Activated naive CD8-positive, alpha-beta T cell treated with anti-CD3 and anti-CD28 coated beads, Interleukin-2, amount 50 U/mL, for 16 hours (primary cell): ENCODE results near the gene PLET1.

ENCODE experiments used
- DNase-seq: peaks from one replicate; pipeline ENCODE4 v3.0.0-alpha.2; 2020; ENCODE audit warnings: low read depth, low spot score

PLET1 gene, protein sequence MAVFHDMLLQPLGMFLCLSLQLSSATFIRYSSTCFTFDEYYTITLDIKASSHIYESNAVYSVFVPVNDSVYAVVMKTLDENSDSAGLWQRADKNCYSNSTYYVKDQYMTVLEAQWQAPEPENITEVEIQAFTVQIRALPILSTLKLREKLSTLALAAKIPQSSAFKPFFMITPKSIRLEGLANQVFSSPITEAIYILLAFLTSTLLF

DNA sequence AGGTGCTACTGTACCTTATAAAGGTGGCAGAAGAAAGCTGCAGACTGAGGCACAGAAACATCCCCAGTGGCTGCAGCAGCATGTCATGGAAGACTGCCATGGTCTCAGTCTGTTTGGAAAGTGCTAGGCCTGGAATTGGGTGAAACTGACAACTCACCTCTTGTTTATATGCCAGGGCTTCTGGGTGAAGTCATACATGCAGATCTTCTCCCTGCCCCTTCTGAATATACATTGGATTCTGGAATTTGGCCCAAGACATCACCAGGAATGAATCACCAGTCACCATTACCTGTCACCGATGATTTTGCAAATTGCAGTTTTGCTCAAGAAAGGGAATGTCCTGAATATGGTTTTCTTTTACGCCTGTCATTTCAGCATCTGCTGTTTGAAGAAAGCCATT lies at the start of gene PLET1:
TSS of gene PLET1 (minus strand) at position 371 of the 400 bp plus-strand sequence. CDS start at position 100, 271 bp downstream.
- DNase-seq = no peak

DNA sequence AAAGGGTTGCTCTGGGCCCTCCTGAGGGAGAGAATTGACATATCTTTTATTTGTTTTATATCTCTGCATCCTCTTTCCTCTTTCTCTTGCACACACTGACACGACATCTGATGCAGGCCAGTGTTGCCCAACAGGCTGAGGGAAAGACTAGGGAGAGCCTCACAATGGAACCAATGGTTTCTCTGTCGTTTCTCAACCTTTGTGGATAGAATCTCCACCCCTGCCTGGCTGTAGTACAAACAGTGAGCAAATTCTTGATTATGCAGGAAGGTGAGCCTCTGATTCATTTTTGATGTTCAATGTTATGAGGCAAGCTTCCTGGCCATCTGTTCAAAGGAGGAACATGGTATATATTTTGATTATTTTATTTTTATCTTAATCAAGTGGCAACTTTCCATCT lies 49.8 kb upstream of the PLET1 start:
- DNase-seq = no peak

- no peak for DNase-seq
Observed at GRCh38 chr11:112308651-112309050, 48.0 kb upstream of the PLET1 start.

DNA sequence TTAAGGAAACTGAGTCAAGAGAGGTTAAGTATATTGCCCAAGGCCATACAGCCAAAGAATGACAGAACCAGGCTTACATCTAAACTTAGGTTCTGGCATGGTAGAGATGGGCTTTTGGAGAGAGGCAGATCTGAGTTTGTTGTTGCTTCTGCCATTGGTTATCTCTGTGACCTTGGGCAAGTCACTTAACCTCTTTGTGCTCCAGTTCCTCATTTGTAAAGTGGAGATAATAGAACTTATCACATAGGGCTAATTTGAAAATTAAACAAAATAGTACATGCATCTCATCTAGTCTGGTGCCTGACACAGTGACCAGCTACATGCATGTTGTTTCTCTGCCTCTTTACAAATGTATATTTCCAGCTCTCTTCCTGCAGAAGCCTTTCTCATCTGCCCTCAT lies 47.0 kb upstream of the PLET1 start:
- no peak for DNase-seq

DNA sequence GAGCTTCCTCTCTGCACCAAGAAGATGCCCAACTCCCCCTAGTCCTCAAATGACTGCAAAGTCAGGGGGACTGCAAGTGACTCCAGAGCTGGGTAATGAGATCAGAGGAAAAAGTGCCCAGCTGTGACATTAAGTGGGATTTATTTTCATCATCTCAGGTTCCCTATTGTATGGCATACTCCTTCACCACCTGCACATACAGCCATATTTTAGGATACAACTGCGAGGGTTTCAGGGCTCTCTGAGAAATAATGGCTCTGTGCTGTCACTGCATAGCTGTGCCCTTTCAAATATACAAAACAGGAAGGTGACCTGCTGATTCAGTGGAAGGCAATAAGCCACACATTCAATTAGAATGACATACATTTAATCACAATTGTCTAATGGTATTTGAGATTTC lies 45.6 kb upstream of the PLET1 start:
- DNase-seq = no peak

DNA sequence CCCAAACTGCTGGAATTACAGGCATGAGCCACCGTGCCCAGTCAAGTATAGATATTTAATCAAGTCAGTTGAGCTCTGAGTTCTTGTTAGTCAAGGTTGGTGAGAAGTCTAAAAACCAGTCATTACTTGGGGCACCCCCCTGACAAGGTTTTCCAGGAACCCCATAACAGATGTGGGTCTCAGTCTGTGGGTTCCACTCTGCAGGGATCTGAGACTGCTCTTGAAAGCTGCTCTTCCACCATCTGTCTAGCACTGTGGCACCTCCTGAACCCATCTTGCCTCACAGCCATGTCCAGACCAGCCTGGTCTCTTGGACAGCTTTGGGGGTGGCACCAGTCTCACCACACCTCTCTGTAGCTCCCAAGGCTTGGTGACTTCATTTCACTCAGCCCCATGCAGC lies 44.3 kb upstream of the PLET1 start:
- no peak for DNase-seq

DNA sequence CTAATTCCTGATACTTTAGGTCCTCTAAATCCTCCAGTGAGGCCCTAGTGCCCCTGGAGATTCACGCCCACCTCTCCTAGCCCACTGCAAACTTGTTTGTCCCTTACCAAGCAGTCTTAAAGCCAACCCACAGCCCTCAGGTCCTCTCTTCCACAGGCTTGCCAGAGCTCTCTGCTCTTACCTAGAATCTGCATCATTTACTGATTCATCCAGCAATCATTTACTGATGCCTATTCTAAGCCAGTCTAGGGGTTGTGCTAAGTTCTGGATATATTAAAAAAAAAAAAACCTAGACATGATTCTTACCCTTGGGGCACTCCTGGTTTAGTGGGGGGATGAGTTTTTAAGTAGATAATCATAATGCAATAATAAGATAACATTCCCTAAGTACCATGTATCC lies 43.0 kb upstream of the PLET1 start:
- DNase-seq = no peak

DNA sequence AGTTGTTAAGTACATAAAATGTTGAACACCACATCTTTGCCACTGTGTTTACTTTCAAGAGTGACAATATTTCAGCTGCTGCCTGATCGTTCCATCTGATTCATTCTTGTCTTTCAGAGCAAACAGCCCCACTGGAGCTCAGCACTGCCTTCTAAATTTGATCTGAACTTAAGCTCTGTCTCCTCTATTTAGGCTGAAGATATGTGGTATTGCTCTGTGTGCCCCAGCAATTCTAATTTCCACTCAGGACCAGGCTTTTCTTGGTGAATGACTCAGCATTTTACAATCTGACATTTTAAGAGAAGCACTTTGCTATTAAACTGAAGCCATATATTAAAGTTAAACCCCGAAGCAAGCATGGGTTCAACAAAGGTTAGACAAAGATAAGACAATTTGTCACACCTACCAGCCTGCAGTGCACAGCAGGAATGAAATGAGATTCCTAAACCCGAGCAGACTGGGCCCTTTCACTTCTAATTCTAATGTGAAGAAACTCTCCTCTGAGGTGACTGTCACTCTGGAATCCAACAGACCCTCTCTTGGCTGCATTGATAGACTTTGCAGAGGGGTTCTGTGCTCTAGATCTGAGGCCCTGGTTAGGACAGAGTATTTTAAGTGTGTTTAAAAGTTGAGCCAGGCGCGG lies 41.7 kb upstream of the PLET1 start:
- no peak for DNase-seq

DNA sequence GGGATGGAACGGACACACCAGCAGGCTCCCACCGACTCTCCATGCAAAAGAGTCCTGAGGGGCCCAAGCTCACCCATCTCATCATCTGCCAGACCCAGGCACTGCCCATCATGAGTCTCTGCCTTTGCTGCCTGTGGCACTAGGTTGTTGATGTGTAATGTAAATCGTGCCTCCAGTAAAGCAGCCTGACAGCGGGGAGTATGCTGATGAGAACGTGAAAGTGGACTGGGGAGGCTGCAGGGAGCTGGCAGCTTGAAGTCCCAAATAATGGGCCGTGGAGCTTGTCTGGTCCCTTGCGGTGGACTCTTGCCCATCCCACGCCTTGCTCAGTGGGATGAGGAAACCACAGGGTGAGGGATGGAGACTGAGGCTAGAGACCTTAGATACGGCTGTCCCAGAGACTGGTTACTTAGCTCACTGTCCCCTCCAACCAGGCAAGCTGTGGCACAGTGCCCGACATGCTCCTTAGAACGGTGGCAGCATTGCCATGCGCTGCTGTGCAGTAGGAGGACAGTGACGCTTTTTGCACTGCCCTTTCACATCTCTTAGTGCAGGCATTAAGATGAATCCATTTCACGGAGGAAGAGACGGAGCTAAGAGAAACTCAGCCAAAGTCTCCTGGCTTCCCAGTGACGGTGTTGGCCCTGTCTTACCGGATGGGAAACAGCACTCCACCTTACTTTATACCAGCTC lies 39.6 kb upstream of the PLET1 start:
- DNase-seq = no peak

DNA sequence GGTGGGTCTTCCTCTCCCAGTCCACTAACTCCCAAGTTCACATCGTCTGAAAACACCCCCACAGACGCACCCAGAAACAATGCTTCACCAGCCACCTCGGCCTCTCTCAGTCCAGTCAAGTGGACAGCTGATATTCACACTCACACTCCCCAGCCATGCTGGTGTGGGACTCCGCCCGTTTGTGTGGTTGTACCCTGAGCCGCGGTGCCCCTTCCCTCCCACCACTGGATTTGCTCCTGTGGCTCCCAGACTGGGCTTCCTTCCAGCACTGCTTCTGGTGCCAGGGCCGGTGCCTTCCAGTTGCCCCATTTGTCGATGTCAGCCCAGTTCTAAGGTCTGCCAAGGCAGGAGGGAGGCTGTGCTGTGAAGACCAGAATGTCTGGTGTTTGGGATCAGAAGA lies 37.9 kb upstream of the PLET1 start:
- no peak for DNase-seq

DNA sequence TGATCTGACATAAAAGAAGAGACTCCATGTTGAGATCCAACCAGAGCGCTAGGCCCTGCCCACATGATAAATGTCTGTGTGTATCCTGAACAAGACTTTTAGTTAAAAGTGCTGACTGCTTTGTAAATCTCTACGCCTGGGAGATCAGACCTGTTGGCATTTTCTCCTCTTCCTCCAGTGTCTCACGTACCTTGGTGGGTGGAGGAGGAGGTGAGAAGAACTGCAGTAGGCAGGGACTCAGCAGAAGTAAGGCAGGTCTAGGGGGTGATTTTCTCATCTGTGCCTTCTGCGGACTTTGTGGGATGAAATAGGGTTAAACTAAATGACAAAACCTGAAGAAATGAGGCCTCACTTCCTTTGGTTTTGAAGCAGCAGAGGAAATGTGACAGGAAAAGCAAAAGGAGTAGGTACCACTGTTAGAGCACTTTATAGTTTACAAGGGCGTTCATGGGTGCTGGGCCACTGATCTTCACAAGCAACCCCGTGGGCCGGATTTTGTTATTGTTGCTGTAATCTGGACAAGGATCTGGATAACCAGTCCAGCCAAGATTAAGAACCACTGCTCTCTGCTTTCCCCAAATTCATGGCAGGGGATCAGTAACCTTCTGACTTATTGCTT lies 36.7 kb upstream of the PLET1 start:
- DNase-seq = no peak

DNA sequence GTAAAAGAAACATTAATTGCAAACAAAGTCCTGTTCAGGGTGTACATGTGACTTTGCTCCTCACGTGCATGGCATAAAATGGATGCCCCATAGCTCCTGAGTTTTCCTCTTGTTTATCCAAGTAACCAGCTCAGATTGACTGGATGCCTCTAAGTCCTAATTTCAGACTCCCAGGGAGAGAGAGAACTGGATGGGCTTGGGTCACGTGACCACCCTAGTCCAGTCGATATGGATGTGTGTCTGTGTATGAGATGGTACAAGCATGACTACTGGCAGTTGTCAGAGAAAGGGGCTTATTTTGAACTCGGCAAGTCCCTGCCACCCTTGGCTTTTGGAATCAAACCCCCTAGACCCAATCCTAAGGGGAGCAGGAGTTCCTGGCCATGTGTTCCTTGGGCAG lies 35.4 kb upstream of the PLET1 start:
- no peak for DNase-seq

DNA sequence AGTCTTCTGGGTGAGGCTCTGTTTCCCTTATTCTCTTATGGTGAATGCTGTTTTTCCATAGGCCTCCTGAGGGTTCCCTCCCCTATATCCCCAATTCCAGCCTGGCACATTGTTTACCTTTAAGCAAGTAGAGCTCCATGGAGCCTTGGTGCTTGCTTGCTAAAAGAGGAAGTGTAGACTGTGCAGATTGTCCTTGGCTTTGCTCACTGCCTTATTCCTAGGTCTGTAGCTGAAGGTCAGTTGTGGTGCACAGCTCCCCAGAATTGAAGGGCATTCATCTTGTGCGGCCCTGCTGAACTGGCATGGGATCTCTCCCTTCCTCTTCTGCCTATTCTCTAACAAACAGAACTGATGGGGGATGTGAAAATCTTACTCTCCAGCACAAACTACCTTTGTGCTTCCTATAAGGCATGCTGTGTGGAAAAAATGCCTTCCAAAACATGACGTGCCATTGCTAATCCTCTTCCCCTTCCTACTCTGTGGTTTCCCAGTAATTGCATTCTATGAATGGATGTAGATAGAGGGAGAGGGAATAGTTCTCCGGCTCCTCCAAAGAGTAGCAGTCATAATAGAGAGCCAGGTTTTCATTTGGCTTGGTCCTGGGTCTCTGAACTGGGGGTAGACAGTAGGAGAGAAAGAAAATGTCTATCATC lies 34.2 kb upstream of the PLET1 start:
- no peak for DNase-seq

- DNase-seq = no peak
Observed at GRCh38 chr11:112293614-112294013, 33.0 kb upstream of the PLET1 start.

- DNase-seq = no peak
Observed at GRCh38 chr11:112292785-112293407, 32.2 kb upstream of the PLET1 start.

DNA sequence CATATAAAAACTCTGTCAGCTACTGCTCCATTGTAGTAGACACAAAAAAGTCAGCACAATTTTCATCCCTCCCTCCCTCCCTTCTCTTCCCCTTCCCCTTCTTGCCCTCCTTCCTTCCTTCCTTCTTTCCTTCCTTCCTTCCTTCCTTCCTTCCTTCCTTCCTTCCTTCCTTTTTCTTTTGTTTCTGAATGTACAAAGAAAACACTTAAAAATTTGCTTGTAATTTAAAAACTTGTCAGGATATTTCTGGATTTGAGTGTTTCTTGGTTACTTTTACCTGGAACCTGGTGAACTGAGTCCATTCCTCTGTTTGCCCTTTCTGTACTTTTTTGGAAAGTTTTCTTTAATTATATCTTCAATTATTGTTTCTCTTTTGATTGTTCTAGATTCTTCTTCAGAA lies 31.5 kb upstream of the PLET1 start:
- no peak for DNase-seq

DNA sequence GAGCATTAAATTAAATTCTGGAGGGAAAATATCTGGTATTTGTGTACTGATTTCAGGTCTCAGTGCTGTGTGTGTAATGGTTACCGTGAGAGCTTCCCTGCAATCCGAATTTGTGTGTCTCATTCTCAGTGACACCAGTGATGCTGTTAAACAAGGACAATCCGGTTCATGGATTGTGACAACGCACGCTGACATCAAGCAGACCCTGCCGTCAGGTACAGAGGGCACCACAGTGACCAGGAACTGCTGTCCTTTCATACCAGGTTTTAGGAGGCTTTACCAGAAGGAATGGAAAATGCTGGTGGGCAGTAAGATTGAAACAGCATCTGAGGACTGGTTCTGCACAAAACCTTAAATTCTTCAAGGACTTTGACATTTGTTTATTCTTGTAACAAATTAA lies 30.5 kb upstream of the PLET1 start:
- no peak for DNase-seq

GRCh38 chr11:112290493-112290850 lies 29.8 kb upstream of the PLET1 start:
- no peak for DNase-seq

- DNase-seq = peak; percentile 63
Observed at GRCh38 chr11:112289588-112290492, 29.2 kb upstream of the PLET1 start.

DNA sequence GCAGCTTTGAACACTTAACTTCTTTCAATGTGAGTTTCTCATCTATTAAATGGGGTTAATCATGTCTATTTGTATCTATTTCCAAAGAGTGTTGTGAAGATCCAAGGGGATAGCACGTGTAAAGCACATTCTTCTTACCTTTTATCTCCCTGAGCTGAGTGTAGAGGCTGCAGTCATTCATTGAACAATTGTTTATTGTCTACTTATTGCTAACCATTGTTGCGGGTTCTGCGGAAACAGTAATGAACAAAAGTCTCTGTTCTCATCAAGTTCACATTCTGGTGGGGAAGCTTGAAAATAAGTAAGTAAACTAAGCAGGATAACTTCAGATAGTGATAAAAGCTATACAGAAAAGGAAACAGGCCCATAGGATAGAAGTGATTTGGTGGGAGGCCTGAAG lies 27.4 kb upstream of the PLET1 start:
- DNase-seq = no peak

- no peak for DNase-seq
Observed at GRCh38 chr11:112285841-112286311, 25.2 kb upstream of the PLET1 start.
